ENCODE data around the gene ANKRD39.

DNA sequence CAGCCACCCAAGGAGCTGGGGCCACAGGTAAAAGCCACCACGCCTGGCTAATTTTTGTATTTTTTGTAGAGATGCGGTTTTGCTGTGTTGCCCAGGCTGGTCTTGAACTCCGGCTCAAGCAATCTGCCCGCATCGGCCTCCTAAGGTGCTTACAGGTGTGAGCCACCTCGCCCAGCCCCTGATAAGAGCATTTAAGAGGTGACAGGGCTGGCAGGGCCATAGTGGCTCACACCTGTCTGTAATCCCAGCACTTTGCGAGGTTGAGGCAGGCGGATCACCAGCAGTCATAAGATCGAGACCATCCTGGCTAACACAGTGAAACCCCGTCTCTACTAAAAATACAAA is 50.7 kb downstream of the ANKRD39 start:
- TF ChIP-seq L3MBTL2 (conservative IDR thresholded peaks at IDR 0.05) = no peak
- no peak for TF ChIP-seq BHLHE40 (IDR thresholded peaks at IDR 0.05; ENCODE audit: borderline replicate concordance)
- TF ChIP-seq SP1 (IDR thresholded peaks at IDR 0.05) = no peak
- no peak for TF ChIP-seq FOXK2 (IDR thresholded peaks at IDR 0.05)
- TF ChIP-seq, protein P1, sequence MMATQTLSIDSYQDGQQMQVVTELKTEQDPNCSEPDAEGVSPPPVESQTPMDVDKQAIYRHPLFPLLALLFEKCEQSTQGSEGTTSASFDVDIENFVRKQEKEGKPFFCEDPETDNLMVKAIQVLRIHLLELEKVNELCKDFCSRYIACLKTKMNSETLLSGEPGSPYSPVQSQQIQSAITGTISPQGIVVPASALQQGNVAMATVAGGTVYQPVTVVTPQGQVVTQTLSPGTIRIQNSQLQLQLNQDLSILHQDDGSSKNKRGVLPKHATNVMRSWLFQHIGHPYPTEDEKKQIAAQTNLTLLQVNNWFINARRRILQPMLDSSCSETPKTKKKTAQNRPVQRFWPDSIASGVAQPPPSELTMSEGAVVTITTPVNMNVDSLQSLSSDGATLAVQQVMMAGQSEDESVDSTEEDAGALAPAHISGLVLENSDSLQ (IDR thresholded peaks at IDR 0.05) = no peak
- no peak for TF ChIP-seq ELF4 (IDR thresholded peaks at IDR 0.05)
- TF ChIP-seq HDGF (IDR thresholded peaks at IDR 0.05; ENCODE audit: borderline replicate concordance) = no peak
- no peak for TF ChIP-seq ZNF384 (IDR thresholded peaks at IDR 0.05)
